IMR-90 (cell line): ENCODE measurements around the gene TRAPPC14. TPM values are rescaled to one million over a fixed set of nuclear protein-coding genes. Genes with fewer than 3 reads are reported as not detected.
"Not testable (repeated sequence)": the region's sequence is repeated elsewhere in the genome, so short reads cannot be mapped to it uniquely, and the experiment has no call there.

ENCODE experiments used
- ATAC-seq: fragments of 200-7000 bp; cut with Tn5 transposase; 2 replicates; pipeline ENCODE4 v1.9.1; 2020; ENCODE audit warnings: low read depth, mild to moderate bottlenecking, moderate library complexity
- BruUV-seq: library from RNA; stranded (reverse); fragments of 400-500 nt; replicated peaks from 2 replicates; lab custom pipeline; 2021; lab: Mats Ljungman, UMichigan
- CTCF ChIA-PET: fragments of 300-600 bp; formaldehyde crosslinking; extraction: SDS; loops from one replicate; lab custom pipeline; 2021; ENCODE audit warnings: antibody characterized with exemption; lab: Yijun Ruan, JAX
- POLR2A ChIA-PET: fragments of 300-600 bp; sonication (Branson Sonifier 250); formaldehyde crosslinking; loops from one replicate; lab custom pipeline; 2022; ENCODE audit warnings: antibody characterized with exemption; ENCODE audit not compliant: unreplicated experiment; lab: Charles Lee
- DNase-seq: peaks from one replicate; pipeline ENCODE4 v3.0.0; 2013
- H2AFZ ChIP-seq: replicated peaks from 2 replicates; pipeline ENCODE3; 2013; ENCODE audit warnings: low read length, mild to moderate bottlenecking; ENCODE audit not compliant: poor library complexity
- H2AK5ac ChIP-seq: 2 replicates; pipeline ENCODE4 v1.6.1; 2013; ENCODE audit warnings: low read depth, low read length, inconsistent platforms
- H2AK9ac ChIP-seq: replicated peaks from 2 replicates; pipeline ENCODE3; 2013; ENCODE audit warnings: mild to moderate bottlenecking, low read depth, low read length, moderate library complexity; ENCODE audit not compliant: poor library complexity
- H2BK120ac ChIP-seq: 2 replicates; pipeline ENCODE4 v1.6.1; 2013; ENCODE audit warnings: low read depth, low read length, inconsistent platforms
- H2BK15ac ChIP-seq: 3 replicates; pipeline ENCODE4 v1.6.1; 2013; ENCODE audit warnings: low read depth, low read length, inconsistent platforms
- H2BK20ac ChIP-seq: 2 replicates; pipeline ENCODE4 v1.6.1; 2013; ENCODE audit warnings: low read depth, mild to moderate bottlenecking, inconsistent platforms, low read length, moderate library complexity
- H2BK5ac ChIP-seq: 2 replicates; pipeline ENCODE4 v1.6.1; 2013; ENCODE audit warnings: mild to moderate bottlenecking, low read depth, low read length, inconsistent platforms; ENCODE audit not compliant: poor library complexity, severe bottlenecking
- H3K14ac ChIP-seq: replicated peaks from 2 replicates; pipeline ENCODE4 v1.6.1; 2013; ENCODE audit warnings: low read depth, low read length, inconsistent platforms
- H3K18ac ChIP-seq: 2 replicates; pipeline ENCODE4 v1.6.1; 2013; ENCODE audit warnings: low read depth, low read length, control low read depth
- H3K23ac ChIP-seq: 2 replicates; pipeline ENCODE4 v1.6.1; 2013; ENCODE audit warnings: low read depth, low read length, inconsistent platforms
- H3K27ac ChIP-seq: 2 replicates; pipeline ENCODE4 v1.5.1; 2013; ENCODE audit warnings: mild to moderate bottlenecking, control low read depth, low read length; ENCODE audit not compliant: insufficient read depth
- H3K27me3 ChIP-seq: 2 replicates; pipeline ENCODE4 v1.6.1; 2013; ENCODE audit warnings: low read length; ENCODE audit not compliant: control insufficient read depth, insufficient read depth
- H3K36me3 ChIP-seq: 2 replicates; pipeline ENCODE4 v1.6.1; 2013; ENCODE audit warnings: low read length, mixed read lengths; ENCODE audit not compliant: control insufficient read depth, insufficient read depth
- H3K4ac ChIP-seq: 2 replicates; pipeline ENCODE4 v1.6.1; 2013; ENCODE audit warnings: low read depth, low read length, inconsistent platforms
- H3K4me1 ChIP-seq: 2 replicates; pipeline ENCODE4 v1.6.1; 2013; ENCODE audit warnings: low read length, mixed read lengths; ENCODE audit not compliant: control insufficient read depth, insufficient read depth
- H3K4me2 ChIP-seq: 2 replicates; pipeline ENCODE4 v1.6.1; 2013; ENCODE audit warnings: low read depth, mild to moderate bottlenecking, control low read depth, low read length, moderate library complexity
- H3K4me3 ChIP-seq: 2 replicates; pipeline ENCODE4 v1.5.1; 2013; ENCODE audit warnings: low read depth, mild to moderate bottlenecking, control low read depth, low read length, moderate library complexity; ENCODE audit not compliant: insufficient read depth
- H3K56ac ChIP-seq: 2 replicates; pipeline ENCODE4 v1.6.1; 2013; ENCODE audit warnings: low read length, inconsistent platforms; ENCODE audit not compliant: insufficient read depth; ENCODE audit errors: extremely low read depth
- H3K79me1 ChIP-seq, 2 experiments: 2 replicates each; pipeline ENCODE4 v1.6.1; 2013; ENCODE audit warnings: low read length in 2 of 2, inconsistent platforms in 1 of 2, low read depth in 1 of 2
- H3K9ac ChIP-seq: 2 replicates; pipeline ENCODE4 v1.6.1; 2013; ENCODE audit warnings: low read depth, low read length, control low read depth
- H3K9me1 ChIP-seq: 2 replicates; pipeline ENCODE4 v1.6.1; 2013; ENCODE audit warnings: low read length, inconsistent platforms; ENCODE audit not compliant: insufficient read depth
- H3K9me3 ChIP-seq: 2 replicates; pipeline ENCODE4 v1.6.1; 2013; ENCODE audit warnings: low read length; ENCODE audit not compliant: control insufficient read depth, insufficient read depth
- H4K20me1 ChIP-seq: 2 replicates; pipeline ENCODE4 v1.6.1; 2013; ENCODE audit warnings: low read length, inconsistent platforms; ENCODE audit not compliant: insufficient read depth
- H4K5ac ChIP-seq: 2 replicates; pipeline ENCODE4 v1.6.1; 2013; ENCODE audit warnings: mild to moderate bottlenecking, low read depth, low read length, control low read depth
- H4K8ac ChIP-seq, 2 experiments: 2 replicates each; pipeline ENCODE4 v1.6.1; 2013; ENCODE audit warnings: low read depth in 2 of 2, low read length in 2 of 2, control low read depth in 1 of 2, inconsistent platforms in 1 of 2
- H4K91ac ChIP-seq: 2 replicates; pipeline ENCODE4 v1.6.1; 2013; ENCODE audit warnings: low read depth, low read length, inconsistent platforms; ENCODE audit not compliant: insufficient read depth
- WGBS, 2 experiments: methylation state at CpG; one replicate each; pipeline versions ENCODE4 v1.1.5 to v1.1.7; 2013; ENCODE audit warnings: missing lambda C conversion rate in 2 of 2; ENCODE audit not compliant: insufficient read length in 1 of 2; ENCODE audit errors: extremely low coverage in 2 of 2; 5-methylcytosine and 5-hydroxymethylcytosine counted together
- dilution Hi-C: fragments of 300-500 bp; cut with HindIII; formaldehyde crosslinking; loops from one replicate; pipeline ENCODE4 v1.14.3; 2018; ENCODE audit warnings: low sequenced_read_pairs; ENCODE audit not compliant: unreplicated experiment
- in situ Hi-C: fragments of 300-500 bp; cut with MboI; formaldehyde crosslinking; loops from 3 replicates; pipeline ENCODE4 v1.14.3; 2019; ENCODE audit warnings: low sequenced_read_pairs, inconsistent platforms, mixed read lengths
- intact Hi-C: fragments of 100-400 bp; cut with micrococcal nuclease; formaldehyde crosslinking; loops from 2 replicates; pipeline ENCODE4 v1.10.0; 2022
- polyA plus RNA-seq, 3 experiments: library from polyadenylated mRNA; depleted of rRNA; stranded (reverse); fragments of >200 nt; gene quantifications; 2 replicates each; pipeline ENCODE4 v1.2.3, GENCODE V29; 2012; ENCODE audit warnings: low replicate concordance in 1 of 3
- total RNA-seq: library from RNA; depleted of rRNA; stranded (reverse); fragments of >200 nt; gene quantifications from 2 replicates; pipeline ENCODE4 v1.2.3, GENCODE V29; 2012

TRAPPC14 gene
- total and polyA plus RNA-seq, 2 of the 4 experiments (the other 2 are of a cell fraction) = 4.5 to 15.9 TPM

DNA sequence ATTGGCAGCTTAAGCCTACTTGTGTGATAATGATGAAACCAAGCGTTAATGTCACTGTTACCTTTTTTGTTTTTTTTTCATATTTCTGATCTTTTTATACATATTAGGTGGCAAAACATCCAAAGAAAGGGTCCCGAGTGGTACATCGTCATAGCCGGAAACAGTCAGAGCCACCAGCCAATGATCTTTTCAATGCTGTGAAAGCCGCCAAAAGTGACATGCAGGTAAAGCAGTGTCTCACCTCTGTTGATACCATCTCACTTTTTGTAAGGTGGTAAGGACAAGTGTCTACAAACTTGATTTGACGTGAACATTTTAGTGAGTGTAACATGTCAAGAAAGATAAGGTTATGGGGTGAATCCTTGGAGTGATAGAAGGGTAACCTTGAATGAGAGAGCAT, 24.1 kb upstream of the TRAPPC14 start:
- H2BK5ac ChIP-seq, H3K9me3 ChIP-seq, H3K79me1 ChIP-seq, in situ Hi-C loops, H4K5ac ChIP-seq, H3K18ac ChIP-seq, H3K56ac ChIP-seq, H3K27me3 ChIP-seq, H3K27ac ChIP-seq, H3K23ac ChIP-seq, H2AK9ac ChIP-seq, H2BK120ac ChIP-seq, POLR2A ChIA-PET, H4K20me1 ChIP-seq, H2AK5ac ChIP-seq, H2AFZ ChIP-seq, H3K36me3 ChIP-seq, dilution Hi-C loops, H2BK20ac ChIP-seq, H3K9me1 ChIP-seq, H3K4me3 ChIP-seq, DNase-seq, H3K4ac ChIP-seq, intact Hi-C loops, H3K9ac ChIP-seq, H2BK15ac ChIP-seq, H4K8ac ChIP-seq, H4K91ac ChIP-seq, H3K14ac ChIP-seq, H3K4me2 ChIP-seq, ATAC-seq, H3K4me1 ChIP-seq, BruUV-seq: not testable (repeated sequence)
- WGBS, 2 experiments = no CpG with 5 or more reads among the region's 6 CpGs
- CTCF ChIA-PET = interaction anchor here (1.2 kb wide), 1 partner anchor 8 kb away, joined by 6 read pairs; no protein-coding TSS in a partner anchor

DNA sequence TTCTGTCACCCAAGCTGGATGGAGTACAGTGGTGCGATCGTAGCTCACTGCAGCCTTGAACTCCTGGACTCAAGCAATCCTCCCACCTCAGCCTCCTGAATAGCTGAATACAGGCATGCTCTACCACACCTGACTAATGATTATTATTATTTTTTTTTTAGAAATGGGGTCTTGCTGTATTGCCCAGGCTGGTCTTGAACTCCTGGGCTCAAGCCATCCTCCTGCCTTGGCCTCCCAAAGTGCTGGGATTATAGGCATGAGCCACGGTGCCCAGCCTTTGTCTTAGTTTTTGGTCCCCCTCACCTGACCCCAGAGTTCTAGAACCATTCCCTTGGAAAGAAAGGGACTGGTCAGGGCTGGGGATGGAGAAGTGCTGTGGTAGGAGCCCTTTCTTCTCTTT, 21.6 kb upstream of the TRAPPC14 start:
- H3K27ac ChIP-seq, H3K23ac ChIP-seq, H3K36me3 ChIP-seq, H2AK9ac ChIP-seq, H2BK5ac ChIP-seq, H3K4ac ChIP-seq, H2BK15ac ChIP-seq, H2BK20ac ChIP-seq, dilution Hi-C loops, H3K9me3 ChIP-seq, H4K91ac ChIP-seq, H3K4me2 ChIP-seq, intact Hi-C loops, DNase-seq, H3K18ac ChIP-seq, in situ Hi-C loops, H3K56ac ChIP-seq, H3K4me1 ChIP-seq, H2AK5ac ChIP-seq, ATAC-seq, H3K9me1 ChIP-seq, CTCF ChIA-PET, H4K5ac ChIP-seq, H2BK120ac ChIP-seq, H3K9ac ChIP-seq, H4K20me1 ChIP-seq, H3K4me3 ChIP-seq, POLR2A ChIA-PET, H4K8ac ChIP-seq, BruUV-seq, H3K14ac ChIP-seq, H3K27me3 ChIP-seq: not testable (repeated sequence)
- WGBS, 2 experiments = no CpG with 5 or more reads among the region's 3 CpGs
- H3K79me1 ChIP-seq = peaks cover 13 to 16% of the 10 kb centered on the region in 2 experiments; a peak in 3 of 4 replicates
- H2AFZ ChIP-seq = peak overlapping the region; percentile 61
